Measurements from ENCODE around the gene FNDC3B.
"Not testable (repeated sequence)": the region's sequence is repeated elsewhere in the genome, so short reads cannot be mapped to it uniquely, and the experiment has no call there.

The FNDC3B gene

DNA sequence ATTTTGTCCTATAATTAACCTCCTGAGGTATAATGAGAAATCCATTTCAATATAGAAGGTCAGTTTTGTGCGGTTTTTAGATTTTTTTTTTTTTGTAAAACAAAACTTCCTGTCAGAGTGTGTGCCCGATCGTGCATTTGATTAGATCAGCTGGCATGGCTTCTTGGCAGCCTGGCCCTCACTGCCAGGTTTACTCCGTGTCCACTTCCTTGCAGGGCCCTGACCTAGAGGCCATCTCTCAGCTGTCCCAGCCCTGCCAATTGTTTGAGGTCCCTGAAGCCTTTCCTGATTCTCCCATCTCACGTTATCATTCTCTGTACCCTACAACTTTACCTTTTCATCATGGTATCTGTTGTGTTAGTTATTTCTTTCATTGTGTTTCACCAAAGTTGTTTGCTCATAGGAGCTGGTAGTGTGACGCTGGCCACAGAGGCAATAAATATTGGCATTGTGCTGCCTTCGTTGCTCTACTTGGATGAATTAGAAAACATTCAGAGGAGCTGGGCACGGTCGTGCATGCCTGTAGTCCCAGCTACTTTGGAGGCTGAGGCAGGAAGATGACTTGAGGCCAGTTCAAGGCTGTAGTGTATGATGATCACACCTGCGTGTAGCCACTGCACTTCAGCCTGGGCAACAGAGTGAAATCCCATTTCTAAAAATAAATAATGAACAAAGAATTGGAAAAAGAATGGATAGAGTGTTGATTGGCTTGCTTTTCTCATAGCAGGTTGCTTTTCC is 206.9 kb downstream of the FNDC3B start:
- no peak for DNase-seq

DNA sequence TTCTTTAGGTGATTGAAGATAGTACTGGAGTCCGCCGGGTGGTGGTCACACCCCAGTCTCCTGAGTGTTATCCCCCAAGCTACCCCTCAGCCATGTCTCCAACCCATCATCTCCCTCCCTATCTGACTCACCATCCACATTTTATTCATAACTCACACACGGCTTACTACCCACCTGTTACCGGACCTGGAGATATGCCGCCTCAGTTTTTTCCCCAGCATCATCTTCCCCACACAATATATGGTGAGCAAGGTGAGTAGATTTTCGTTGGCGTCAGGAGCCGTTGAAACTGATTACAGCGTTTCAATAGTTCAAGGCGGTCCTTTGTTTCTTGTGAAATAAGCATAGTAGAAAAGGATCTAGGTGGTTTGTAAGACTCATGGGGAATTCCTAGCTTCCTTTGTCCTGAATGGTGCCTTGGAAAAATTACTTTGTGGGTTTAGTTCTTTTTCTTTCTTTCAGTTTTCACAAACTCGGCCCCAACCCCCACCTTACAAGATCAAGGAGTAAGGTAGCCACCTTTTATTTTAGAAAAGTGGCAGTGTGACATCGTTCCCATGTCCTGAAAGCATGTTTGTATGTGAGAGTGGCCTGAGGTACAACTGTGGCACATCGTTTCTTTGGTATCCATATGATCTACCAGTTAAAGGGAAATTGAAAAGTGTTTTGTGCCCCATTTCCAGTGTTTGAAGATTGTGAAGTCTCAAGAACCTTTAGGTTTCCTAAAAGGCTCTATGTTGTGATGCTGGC is 208.3 kb downstream of the FNDC3B start:
- DNase-seq = no peak

DNA sequence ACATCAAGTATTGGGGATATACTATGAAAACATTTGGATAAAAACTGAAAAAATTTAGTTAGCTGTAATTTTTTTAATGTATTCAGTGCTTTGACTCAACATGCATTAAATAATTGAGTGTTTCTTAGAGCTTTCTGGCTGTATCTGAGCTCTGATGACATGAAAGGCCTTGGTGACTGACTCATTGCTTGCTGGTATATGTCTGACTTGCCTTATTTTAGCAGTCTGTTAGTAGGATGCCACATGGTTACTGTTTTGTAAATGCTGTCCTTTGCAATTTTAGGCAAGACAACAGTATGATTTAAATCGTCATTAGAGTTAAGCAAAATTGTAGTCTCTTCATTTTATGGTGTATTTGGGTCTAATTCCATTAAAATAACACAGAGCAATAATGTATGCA is 209.7 kb downstream of the FNDC3B start:
- no peak for DNase-seq

DNA sequence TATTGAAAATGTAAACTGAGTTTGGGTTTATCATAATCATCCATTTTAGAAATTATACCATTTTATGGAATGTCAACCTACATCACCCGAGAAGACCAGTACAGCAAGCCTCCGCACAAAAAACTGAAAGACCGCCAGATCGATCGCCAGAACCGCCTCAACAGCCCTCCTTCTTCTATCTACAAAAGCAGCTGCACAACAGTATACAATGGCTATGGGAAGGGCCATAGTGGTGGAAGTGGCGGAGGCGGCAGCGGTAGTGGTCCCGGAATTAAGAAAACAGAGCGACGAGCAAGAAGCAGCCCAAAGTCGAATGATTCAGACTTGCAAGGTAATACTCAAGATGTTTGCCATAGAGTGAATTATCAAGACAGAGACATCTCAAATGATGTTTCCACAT is 211.8 kb downstream of the FNDC3B start:
- DNase-seq = no peak

DNA sequence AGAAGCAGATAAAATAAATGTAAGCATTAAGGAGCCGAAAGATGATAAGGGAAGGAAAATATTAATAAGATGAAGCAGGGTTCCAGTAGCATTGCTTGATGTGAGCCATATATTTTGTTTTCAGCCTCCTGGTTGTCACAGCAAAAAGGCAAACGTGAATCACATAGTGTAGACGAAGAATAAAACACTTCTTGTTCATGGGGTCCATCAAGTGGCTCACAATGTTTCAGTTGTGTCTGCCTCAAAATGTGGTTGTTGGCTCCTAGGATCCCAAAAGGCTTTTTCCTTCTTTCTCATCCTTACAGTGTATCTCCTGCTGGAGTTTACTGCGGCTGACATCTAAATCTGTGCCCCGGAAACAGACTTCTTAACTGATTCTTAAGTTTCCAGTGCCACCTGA is 213.8 kb downstream of the FNDC3B start:
- no peak for DNase-seq

DNA sequence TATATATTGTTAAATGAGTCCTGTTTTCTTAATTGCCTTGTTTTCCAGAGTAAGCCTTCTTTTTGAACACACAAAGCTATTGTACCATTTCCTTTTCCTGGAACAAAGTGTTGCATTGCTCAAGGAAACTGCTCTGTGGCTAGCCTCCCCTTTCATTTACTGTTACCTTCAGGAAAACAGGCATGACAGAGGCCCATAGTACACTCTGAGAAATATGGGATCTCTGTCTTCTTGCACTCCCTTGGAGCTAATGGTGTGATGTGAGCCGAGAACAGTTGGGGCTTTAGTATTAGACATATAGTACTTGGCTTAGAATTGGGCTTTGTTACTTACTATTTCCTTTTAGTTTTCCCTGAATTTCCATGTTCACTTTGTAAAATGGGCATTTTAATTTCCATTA is 215.2 kb downstream of the FNDC3B start:
- DNase-seq = no peak

DNA sequence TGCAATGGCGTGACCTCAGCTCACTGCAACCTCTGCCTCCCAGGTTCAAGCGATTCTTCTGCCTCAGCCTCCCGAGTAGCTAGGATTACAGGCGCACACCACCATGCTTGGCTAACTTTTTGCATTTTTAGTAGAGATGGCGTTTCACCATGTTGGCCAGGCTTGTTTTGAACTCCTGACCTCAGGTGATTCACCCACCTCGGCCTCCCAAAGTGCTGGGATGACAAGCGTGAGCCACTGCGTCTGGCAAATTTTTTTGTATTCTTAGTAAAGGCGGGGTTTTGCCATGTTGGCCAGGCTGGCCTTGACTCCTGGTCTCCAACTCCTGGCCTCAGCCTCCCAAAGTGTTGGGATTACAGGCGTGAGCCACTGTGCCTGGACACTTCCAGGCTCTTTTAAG is 215.9 kb downstream of the FNDC3B start:
- not testable (repeated sequence) for DNase-seq

DNA sequence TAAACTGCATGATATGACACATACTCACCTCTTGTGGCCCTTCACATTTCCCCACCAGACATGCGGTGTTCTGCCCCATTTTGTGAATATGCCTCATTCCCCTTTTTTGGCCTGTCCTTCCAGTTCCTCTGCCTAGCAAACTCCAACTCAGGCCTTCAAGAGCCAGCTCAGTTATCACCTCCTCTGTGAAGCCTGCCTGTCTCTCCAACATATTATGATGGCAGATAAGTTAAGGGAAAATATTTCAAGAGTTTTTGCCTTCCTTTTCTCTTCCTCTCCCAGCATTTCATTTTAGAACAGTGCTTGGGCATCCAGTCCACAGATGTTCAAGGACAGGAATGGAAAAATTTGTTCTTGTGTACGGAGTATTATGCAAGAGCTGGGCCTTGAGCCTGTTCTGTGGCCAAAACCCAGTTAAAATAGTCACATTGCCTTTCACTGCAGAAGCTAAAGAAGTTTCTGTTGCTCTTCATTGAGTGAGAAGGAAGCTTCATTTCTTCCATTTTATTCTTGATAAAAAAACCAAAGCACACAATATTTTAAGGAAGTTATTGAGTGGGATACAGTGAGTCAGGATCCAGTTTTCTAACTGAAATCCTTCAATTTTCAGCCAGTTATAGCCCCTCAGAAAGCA is 216.8 kb downstream of the FNDC3B start:
- DNase-seq = peak; percentile 10

DNA sequence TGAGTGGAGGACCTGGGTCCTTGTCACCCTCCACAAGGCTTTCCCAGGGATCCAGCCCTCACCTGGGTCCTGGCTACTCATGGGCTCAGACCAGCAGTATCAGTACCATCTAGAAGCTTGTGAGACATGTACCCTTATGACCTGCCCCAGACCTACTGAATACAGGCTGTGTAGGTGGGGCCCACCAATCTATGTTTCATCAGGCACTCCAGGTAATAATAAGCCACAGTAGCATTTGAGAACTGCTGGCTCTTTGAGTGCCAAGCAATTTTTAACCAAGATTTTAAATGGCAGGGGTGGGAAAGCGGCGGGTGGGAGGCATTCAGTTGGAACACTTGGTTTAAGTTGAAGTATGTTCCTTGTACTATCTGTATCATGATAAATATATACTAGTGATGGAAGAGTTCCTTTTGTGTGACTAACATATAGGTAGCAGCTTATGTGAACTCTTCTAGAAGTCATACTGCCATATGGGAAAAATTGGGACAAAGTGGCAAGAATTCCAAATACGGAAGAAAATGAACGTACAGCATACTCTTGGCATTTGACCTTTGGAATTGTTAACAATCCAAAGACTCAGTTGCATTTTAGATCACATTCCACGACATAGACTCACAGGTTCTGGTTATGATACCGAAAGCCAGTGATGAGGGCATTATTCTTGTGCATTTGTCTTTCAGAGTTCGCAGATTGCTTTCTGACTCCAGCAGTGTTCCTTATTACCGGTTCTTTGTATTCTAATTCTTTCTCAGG is 218.4 kb downstream of the FNDC3B start:
- DNase-seq = no peak

DNA sequence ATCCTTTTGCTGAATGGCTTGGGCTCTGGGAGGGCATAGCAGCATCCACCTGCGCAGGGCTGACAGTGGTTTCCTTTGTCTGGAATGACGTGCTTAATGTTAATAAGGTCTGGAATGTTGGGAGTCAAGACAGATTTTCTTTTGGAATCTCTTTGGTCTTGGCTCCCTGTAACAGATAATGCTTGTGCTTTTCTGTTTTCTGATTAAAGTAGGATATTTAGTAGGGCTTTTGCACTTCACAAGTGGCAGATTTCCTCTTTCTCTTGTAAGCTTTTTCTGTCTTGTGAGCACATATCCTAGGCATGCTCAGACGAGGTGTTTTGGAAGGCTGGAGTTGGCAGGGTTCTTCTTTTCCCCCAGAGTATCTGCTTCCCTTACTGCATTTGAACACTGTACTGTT is 219.2 kb downstream of the FNDC3B start:
- no peak for DNase-seq

DNA sequence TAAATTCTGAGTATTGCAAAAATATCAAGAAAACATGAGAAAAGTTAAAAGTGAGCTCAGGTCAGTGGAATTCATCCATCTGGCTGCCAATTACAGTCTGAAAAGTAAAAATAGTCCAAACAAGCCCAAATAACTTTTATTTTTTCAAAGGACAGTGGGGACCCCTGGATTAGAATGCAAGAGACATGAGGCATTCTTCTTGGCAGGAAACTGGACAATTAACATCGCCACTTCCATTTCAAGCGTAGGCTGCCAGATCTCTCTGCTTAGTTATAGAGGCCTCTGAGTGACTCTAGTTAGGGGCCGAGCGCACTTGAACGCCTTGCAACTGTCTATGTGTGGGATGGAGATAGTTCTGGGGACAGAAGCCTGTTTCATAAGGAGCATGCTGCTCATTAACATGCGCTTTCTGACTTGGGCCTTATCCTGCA is 219.7 kb downstream of the FNDC3B start:
- DNase-seq = no peak

DNA sequence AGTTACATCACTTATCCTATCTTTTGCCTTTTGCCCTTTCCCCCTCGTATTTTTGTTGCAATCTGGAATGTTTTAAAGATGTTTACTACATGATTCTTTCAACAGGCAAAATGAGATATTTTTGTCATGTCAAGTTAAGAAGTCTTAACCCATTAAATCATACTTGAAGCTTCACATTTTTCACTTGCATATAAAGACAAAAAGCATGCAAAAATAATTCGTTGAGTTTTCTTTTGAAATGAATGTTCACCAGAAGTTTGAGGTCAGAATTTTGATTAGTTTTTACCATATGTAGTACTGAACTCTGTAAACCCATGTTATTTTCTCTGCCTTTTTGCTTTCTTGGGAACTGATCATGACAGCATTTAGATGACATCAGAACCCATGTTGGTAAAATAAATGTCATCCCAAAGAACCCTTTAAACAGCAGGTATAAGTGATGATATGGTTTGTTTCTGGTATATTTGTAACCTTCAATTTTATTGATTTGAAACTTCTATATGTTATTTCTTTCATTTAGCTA is 220.4 kb downstream of the FNDC3B start:
- no peak for DNase-seq

DNA sequence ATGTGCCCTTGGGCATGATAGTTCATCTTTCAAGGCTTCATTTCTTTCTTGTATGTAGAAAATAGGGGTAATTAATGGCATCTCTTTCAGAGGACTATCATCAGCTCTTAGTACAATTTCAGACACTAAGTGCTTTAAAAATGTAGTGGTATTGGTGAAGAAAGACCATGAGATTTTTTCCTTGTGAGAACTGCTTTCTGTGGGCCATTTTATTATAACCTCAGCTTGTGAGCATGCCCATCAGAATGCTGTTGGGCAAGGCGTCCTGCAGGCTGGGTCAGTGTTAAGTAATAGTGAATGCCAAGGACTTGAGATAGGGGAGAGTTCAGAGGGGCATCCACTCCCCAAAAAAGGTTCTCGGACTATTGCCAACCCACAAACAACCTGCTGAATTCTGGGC is 221.0 kb downstream of the FNDC3B start:
- no peak for DNase-seq

DNA sequence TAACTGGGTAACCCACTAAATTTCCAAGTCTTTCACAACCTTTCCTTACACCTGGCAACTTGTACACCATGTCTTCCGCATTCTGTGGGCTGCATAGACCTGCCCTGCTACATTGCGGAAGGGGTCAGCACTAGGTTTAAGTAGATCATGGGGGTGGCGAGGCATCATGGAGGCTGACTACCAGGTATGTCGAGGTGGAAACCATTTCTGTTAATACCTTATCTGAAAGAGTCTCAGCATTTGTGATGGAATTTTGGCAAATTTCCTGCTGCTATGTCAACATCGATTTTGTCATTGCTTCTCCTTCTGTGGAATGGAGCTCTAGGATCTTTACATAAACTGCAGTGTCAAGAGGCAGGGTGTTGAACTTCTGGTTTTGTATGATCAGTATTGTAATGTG is 221.7 kb downstream of the FNDC3B start:
- DNase-seq = no peak

DNA sequence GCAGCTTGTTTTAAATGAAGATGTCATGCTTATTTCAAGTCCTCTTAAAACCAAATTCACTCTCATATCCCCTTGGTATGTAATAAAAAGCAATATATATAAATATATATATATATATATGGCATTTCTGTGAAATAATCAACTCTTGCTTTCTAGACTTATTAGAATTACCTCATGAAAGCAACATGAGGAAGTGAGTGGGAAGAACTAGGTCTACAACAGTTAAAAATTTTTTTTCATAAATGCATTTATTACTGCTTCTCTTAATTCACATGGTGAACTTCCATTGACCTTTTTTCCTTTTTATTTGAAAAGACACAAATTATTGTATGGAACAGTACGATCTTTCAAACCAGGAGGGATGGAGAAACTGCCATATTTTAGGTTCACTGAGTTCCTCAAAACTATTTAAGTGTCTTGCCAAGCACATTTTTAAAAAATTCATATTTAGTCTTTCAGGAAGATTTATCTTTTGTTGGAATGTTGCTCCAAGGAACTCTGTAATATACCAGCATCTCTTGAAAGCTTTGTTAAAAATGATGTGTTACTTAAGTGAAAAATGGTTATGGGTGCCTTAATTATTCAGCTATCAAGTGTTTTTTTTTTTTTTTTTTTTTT is 223.7 kb downstream of the FNDC3B start:
- DNase-seq = no peak

DNA sequence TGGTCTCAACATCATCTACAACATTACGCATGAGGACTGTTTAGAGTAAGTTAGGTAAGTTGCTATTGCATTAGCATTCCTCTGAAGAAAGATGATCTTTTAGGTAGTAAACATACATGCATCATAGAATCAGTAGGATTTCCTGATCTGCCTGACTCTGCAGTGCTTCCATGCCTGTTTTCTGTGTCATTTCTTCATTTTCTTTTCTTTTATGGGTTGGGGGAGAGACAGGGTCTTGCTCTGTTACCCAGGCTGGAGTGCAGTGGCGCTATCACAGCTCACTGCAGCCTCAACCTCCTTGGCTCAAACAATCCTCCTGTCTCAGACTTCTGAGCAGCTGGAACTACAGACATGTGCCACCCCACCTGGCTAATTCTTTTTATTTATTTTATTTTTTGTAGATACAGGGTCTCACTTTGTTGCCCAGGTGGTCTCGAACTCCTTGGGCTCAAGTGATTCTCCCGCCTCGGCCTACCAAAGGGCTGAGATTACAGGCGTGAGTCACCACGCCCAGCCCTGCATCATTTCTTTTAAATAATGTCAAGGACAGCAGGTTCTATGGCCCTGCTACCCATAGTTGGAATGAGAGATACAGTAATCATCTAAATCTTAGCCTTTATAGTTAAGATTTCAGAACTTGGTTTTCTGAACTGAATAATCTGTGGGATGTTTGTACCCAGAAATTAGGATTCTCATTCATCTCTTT is 224.6 kb downstream of the FNDC3B start:
- DNase-seq = no peak

DNA sequence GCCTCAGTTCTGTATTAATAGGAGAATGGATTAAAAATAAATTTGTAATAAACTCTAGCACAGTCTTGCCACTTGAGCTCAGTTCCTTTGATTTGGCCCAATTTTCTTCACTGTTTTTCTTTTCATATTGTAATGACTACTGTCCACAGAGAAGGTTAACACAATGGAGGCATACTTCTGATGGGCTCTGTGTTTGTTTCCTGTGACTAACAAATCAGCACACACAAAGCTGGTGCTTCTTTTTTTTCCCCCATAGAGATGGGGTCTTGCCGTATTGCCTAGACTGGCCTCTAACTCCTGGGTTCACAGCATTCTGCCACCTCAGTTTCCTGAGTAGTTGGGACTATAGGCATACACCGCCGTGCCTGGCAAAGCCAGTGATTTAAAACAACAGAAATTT is 226.7 kb downstream of the FNDC3B start:
- no peak for DNase-seq

DNA sequence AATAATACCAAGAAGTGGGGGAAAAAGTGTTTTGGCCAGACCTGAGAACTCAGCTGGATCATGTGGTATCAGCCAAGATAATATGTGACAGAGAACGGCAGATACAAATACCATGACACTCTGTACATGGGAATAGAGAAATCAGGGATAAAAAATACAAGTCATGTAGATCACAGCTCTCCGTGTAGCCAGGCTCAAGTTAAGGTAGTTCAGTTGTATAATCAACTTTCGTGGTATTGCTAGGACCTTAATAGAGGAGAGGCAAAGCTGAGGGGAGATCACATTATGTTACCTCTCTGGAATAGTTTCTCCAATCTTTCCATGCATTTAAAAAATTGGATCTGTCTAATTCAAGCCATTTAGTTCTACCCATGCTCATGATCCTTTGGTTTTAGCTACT is 229.0 kb downstream of the FNDC3B start:
- DNase-seq = no peak

DNA sequence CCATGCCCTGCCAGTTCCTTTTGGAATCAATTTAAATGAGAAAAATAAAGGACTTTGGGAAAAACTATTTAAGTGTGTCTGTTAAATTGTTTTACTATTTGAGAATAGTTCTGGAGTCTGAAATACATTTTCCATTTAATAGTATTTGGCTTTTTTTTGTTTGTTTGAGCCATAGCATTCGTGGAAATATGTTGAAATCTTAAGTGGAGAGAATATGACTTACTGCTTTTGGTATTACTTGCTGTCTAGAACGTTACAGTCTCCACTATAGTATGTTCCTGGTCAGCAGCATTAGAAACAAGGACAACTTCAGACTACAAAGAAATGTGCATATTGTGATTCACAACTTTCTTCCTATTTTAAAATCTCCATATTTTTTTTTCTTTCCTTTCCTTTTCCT is 229.5 kb downstream of the FNDC3B start:
- DNase-seq = no peak

DNA sequence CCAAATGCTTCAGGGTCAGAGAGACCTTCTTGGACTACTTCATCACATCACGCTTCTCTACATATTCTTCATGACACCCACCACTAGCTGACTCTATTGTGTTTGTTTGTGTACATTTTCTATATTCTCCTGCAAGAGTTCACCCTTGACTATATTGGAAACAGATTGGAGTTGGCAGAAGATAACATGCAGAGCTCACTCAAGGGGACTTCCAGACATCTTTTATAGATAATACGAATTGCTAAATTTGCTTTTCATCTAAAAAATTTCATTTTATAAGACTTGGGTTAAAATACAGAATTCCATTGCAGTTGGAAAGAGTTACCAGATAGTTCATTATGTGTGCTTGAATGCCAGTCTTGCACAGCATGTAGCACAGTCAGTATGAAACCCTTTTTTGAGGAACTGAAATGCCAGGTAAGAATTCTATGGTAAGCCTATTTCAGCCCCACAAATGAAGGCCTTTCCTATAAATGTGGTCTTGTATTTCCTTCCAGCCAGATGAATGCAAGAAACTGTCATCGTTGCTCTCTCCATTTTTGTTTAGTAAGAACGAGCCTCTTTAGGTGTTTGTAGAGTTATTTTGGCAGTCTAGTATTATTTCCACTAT is 231.3 kb downstream of the FNDC3B start:
- DNase-seq = no peak

DNA sequence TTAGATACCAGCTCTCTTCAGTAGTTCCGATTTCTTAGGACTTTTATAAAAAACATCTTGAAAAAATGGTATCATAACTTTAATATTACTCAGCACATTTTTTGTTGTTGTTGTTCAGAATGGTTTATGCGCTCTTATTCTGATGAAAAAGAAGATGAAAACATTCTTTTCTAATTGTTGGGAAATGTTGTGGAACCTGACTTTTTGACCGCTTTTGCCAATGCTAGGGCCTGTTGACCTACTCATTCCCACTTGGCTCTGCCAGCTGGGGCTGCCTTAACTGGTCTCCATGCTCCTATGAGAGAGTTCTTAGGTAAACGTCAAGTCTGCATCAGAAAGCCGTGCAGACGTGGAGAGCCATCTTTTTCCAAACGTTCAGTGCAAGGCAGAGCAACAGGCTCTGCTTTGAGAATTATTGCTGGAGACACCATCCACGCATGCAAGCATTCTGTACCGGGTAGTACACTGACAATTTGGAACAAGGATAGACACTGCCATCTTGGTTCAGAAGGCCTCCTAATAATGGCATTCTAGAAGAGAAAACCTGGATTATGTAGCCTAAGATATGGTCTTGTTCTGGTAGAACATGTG is 232.1 kb downstream of the FNDC3B start:
- DNase-seq = no peak

All from hematopoietic multipotent progenitor cell treated with erythropoietin and hydrocortisone succinate and interleukin-3 and kit ligand, for 6 days (in vitro differentiated cells).